Tongue (tissue), 2 donors: ENCODE data around the gene APEX1. TPM values are rescaled to one million over a fixed set of nuclear protein-coding genes. Genes with fewer than 3 reads are reported as not detected.
"Not testable (repeated sequence)": the region's sequence is repeated elsewhere in the genome, so short reads cannot be mapped to it uniquely, and the experiment has no call there.

Source experiments
- DNase-seq: peaks from one replicate; pipeline ENCODE4 v3.0.0-alpha.2; 2015
- total RNA-seq: library from RNA; depleted of rRNA; stranded (reverse); fragments of >200 nt; gene quantifications from one replicate; pipeline ENCODE4 v1.2.3, GENCODE V29; 2014

APEX1 gene
- total RNA-seq, 1 donor from 2014 or later, result 49.1 TPM

- DNase-seq, result no peak
These were observed 21.8 kb downstream of the APEX1 start for GRCh38 chr14:20476776-20477175.

- no peak for DNase-seq
These were observed 22.3 kb downstream of the APEX1 start for GRCh38 chr14:20477211-20477876.

- DNase-seq, result no peak
These were observed 23.9 kb downstream of the APEX1 start for GRCh38 chr14:20478894-20479293.

GRCh38 chr14:20482382-20482781, 27.4 kb downstream of the APEX1 start:
- DNase-seq, result no peak

GRCh38 chr14:20485900-20486299, 30.9 kb downstream of the APEX1 start:
- no peak for DNase-seq

- no peak for DNase-seq
These were observed 31.8 kb downstream of the APEX1 start for GRCh38 chr14:20486684-20487395.

GRCh38 chr14:20487396-20487725, 32.3 kb downstream of the APEX1 start:
- DNase-seq, result no peak

GRCh38 chr14:20489093-20489994, 34.3 kb downstream of the APEX1 start:
- no peak for DNase-seq

- no peak for DNase-seq
These were observed 35.5 kb downstream of the APEX1 start for GRCh38 chr14:20490563-20490962.

GRCh38 chr14:20492486-20492885, 37.5 kb downstream of the APEX1 start:
- no peak for DNase-seq

GRCh38 chr14:20493634-20494033, 38.6 kb downstream of the APEX1 start:
- DNase-seq, result no peak

GRCh38 chr14:20494935-20495766, 40.1 kb downstream of the APEX1 start:
- no peak for DNase-seq

- DNase-seq, result no peak
These were observed 43.6 kb downstream of the APEX1 start for GRCh38 chr14:20498622-20499021.

- no peak for DNase-seq
These were observed 44.1 kb downstream of the APEX1 start for GRCh38 chr14:20499108-20499507.

- no peak for DNase-seq
These were observed 44.9 kb downstream of the APEX1 start for GRCh38 chr14:20499881-20500280.

- no peak for DNase-seq
These were observed 46.3 kb downstream of the APEX1 start for GRCh38 chr14:20501346-20501745.

GRCh38 chr14:20503898-20504297, 48.9 kb downstream of the APEX1 start:
- no peak for DNase-seq

GRCh38 chr14:20506276-20506675, 51.2 kb downstream of the APEX1 start:
- not testable (repeated sequence) for DNase-seq

- DNase-seq, result not testable (repeated sequence)
These were observed 51.7 kb downstream of the APEX1 start for GRCh38 chr14:20506752-20507151.
